GM12878 (cell line): Measurements from ENCODE around the gene SLC4A8. TPM values are rescaled to one million over a fixed set of nuclear protein-coding genes. Genes with fewer than 3 reads are reported as not detected.

Source experiments
- EGR1 ChIP-seq, 2 experiments: IDR thresholded peaks; 1 replicate in 1 of 2; 2 replicates in 1 of 2; pipeline ENCODE4 v1.6.1; 2011 to 2012; ENCODE audit warnings: low read depth in 2 of 2, low read length in 2 of 2, borderline replicate concordance in 1 of 2, mild to moderate bottlenecking in 1 of 2, moderate library complexity in 1 of 2
- SIN3A ChIP-seq: IDR thresholded peaks from 2 replicates; pipeline ENCODE4 v1.6.1; 2012; ENCODE audit warnings: low read depth, low read length, improper control_type of control experiment
- SP1 ChIP-seq: IDR thresholded peaks from one replicate; pipeline ENCODE4 v1.6.1; 2011; ENCODE audit warnings: low read depth, low read length
- SPI1 ChIP-seq: IDR thresholded peaks from 2 replicates; pipeline ENCODE4 v1.6.1; 2011; ENCODE audit warnings: low read depth, mild to moderate bottlenecking, low read length, moderate library complexity, borderline replicate concordance; ENCODE audit not compliant: insufficient read depth
- polyA plus RNA-seq, 11 experiments: library from polyadenylated mRNA; depleted of rRNA in 4 of 11; unstranded in 6 of 11; stranded (reverse) in 5 of 11; fragments of >200 nt; fragmentation: Nextera tagmentation in 4 of 11; fragmentation: Illumina TruSeq in 1 of 11; extraction: Ambion mirVana in 4 of 11; extraction: Trizol in 1 of 11; gene quantifications; 1 replicate in 1 of 11; 2 replicates in 10 of 11; pipeline versions ENCODE4 v1.2.1 to v1.2.3, GENCODE V29; 2011 to 2016; ENCODE audit warnings: inconsistent platforms in 2 of 11, missing spikeins in 2 of 11, low read depth in 1 of 11
- total RNA-seq, 4 experiments: library from RNA; depleted of rRNA in 3 of 4; stranded (reverse); fragments of >200 nt in 3 of 4; fragmentation: Illumina TruSeq in 1 of 4; extraction: Trizol in 1 of 4; gene quantifications; 2 replicates each; pipeline versions ENCODE4 v1.2.1 to v1.2.3, GENCODE V29; 2013 to 2021
- TF ChIP-seq, protein P1 (sequence below): fragments of 450-650 bp; IDR thresholded peaks from 2 replicates; pipeline ENCODE4 v1.6.1; 2018; ENCODE audit warnings: mild to moderate bottlenecking, low read depth, moderate library complexity; ENCODE audit not compliant: partially characterized antibody

The SLC4A8 gene
- total and polyA plus RNA-seq, 10 of the 15 experiments (the other 5 are each of a cell fraction or from before 2014, with no cell fraction given) = 1.4 to 7.7 (median 3.7) TPM

DNA sequence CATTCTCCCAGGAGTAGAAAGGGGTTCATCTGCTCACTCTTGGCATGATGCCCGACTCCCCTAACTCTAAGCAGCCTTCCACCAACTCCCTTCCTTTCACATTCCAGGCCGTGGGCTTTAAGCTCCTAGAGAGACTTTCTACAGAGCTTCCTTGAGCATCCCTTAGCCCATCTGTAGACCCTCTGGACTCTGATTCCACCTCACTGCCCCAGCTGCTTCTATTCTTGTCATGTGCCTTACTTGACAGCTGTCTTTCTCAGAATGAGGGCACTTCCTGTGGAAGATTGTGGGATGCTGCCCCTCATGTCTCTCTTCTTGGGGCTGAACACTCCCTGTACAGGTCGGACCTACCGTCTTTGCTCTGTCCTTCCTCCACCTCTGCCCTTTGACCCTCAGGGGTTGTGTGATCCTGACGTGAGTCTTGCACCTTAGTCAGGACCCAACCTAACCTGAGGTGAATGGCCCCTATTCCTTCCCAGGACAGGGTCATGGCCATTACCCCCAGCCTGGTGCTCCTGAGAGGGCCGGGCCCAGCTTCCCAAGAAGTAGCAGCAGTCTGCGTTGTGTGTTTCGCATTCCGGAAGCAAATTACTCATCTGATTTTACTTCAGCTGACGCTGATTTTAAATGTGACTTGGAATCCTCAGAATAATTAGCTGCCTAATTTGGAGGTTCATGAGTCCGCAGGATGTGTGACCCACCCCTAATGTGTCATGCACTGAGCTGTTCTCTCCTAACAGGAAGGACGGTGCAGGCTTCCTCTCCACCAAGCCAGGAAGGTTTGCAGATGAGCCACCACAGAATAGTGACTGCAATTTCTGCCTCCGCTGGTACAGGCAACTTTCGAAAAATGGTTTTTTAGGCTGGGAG, 30.7 kb upstream of the SLC4A8 start (continued):
- no peak for TF ChIP-seq SPI1
- TF ChIP-seq EGR1 (IDR thresholded peaks at IDR 0.05; ENCODE audit: borderline replicate concordance in 1 of 2, low read depth in 2 of 2, low read length in 2 of 2) = no peak
- TF ChIP-seq SIN3A = no peak
- TF ChIP-seq SP1 = no peak
- TF ChIP-seq, protein P1, sequence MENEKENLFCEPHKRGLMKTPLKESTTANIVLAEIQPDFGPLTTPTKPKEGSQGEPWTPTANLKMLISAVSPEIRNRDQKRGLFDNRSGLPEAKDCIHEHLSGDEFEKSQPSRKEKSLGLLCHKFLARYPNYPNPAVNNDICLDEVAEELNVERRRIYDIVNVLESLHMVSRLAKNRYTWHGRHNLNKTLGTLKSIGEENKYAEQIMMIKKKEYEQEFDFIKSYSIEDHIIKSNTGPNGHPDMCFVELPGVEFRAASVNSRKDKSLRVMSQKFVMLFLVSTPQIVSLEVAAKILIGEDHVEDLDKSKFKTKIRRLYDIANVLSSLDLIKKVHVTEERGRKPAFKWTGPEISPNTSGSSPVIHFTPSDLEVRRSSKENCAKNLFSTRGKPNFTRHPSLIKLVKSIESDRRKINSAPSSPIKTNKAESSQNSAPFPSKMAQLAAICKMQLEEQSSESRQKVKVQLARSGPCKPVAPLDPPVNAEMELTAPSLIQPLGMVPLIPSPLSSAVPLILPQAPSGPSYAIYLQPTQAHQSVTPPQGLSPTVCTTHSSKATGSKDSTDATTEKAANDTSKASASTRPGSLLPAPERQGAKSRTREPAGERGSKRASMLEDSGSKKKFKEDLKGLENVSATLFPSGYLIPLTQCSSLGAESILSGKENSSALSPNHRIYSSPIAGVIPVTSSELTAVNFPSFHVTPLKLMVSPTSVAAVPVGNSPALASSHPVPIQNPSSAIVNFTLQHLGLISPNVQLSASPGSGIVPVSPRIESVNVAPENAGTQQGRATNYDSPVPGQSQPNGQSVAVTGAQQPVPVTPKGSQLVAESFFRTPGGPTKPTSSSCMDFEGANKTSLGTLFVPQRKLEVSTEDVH = no peak
